K562 (cell line): ENCODE results near the gene TAS1R3. TPM values are rescaled to one million over a fixed set of nuclear protein-coding genes. Genes with fewer than 3 reads are reported as not detected.

ENCODE experiments used
- BACH1 ChIP-seq: fragments of 200-800 bp; sonication (Bioruptor generic); IDR thresholded peaks from 2 replicates; pipeline ENCODE4 v1.6.1; 2016; ENCODE audit warnings: missing genetic modification characterization, missing compliant biosample characterization
- FOXP1 ChIP-seq: sonication (generic); formaldehyde crosslinking; IDR thresholded peaks from 2 replicates; pipeline ENCODE4 v1.8.0; 2022; ENCODE audit warnings: mild to moderate bottlenecking, missing genetic modification reagents
- HSF4 ChIP-seq: fragments of 250-450 bp; sonication (Bioruptor Pico); IDR thresholded peaks from 2 replicates; pipeline ENCODE4 v2.1.2; 2022; ENCODE audit warnings: mild to moderate bottlenecking, moderate library complexity, borderline replicate concordance
- JUND ChIP-seq, 2 experiments: IDR thresholded peaks; 2 replicates in 1 of 2; 3 replicates in 1 of 2; pipeline ENCODE4 v1.6.1; 2011; ENCODE audit warnings: borderline replicate concordance in 2 of 2, low read depth in 2 of 2, low read length in 2 of 2, improper control_type of control experiment in 1 of 2, missing biosample characterization in 1 of 2, missing genetic modification characterization in 1 of 2, missing genetic modification reagents in 1 of 2
- NFATC3 ChIP-seq: fragments of 450-650 bp; IDR thresholded peaks from 2 replicates; pipeline ENCODE4 v1.6.1; 2017; ENCODE audit warnings: mild to moderate bottlenecking
- POLR2H ChIP-seq: IDR thresholded peaks from 2 replicates; pipeline ENCODE4 v1.6.1; 2016; ENCODE audit warnings: missing genetic modification characterization, low read depth, mild to moderate bottlenecking, control low read depth, missing compliant biosample characterization, moderate library complexity
- RBM34 ChIP-seq: fragments of 200-400 bp; formaldehyde crosslinking; IDR thresholded peaks from 2 replicates; pipeline ENCODE4 v1.6.1; 2018; ENCODE audit warnings: low read length, borderline replicate concordance; ENCODE audit not compliant: insufficient read depth
- SMC3 ChIP-seq: conservative IDR thresholded peaks from 2 replicates; pipeline ENCODE4 v1.6.1; 2011; ENCODE audit warnings: low read depth, low read length, improper control_type of control experiment; ENCODE audit not compliant: insufficient read depth
- SRF ChIP-seq, 2 experiments: fragments of 250-450, 450-650 bp in 1 of 2; sonication (Bioruptor Pico) in 1 of 2; sonication (generic) in 1 of 2; formaldehyde crosslinking; IDR thresholded peaks; 2 replicates each; pipeline versions ENCODE4 v1.5.0 to v1.5.1; 2020 to 2022; ENCODE audit warnings: mild to moderate bottlenecking in 1 of 2, missing genetic modification reagents in 1 of 2
- STAG1 ChIP-seq: sonication (generic); formaldehyde crosslinking; IDR thresholded peaks from 2 replicates; pipeline ENCODE4 v1.5.0; 2020; ENCODE audit warnings: missing genetic modification reagents, borderline replicate concordance
- TEAD1 ChIP-seq, 2 experiments: fragments of 450-650 bp in 1 of 2; sonication (generic) in 1 of 2; formaldehyde crosslinking; IDR thresholded peaks; 2 replicates each; pipeline versions ENCODE4 v1.4.0 to v1.8.0; 2020 to 2022; ENCODE audit warnings: mild to moderate bottlenecking in 2 of 2, missing genetic modification reagents in 1 of 2
- TEAD4 ChIP-seq, 2 experiments: sonication (generic) in 1 of 2; formaldehyde crosslinking in 1 of 2; IDR thresholded peaks; 2 replicates each; pipeline versions ENCODE4 v1.6.1 to v1.8.0; 2012 to 2022; ENCODE audit warnings: borderline replicate concordance in 1 of 2, inconsistent platforms in 1 of 2, low read length in 1 of 2, mild to moderate bottlenecking in 1 of 2, missing genetic modification reagents in 1 of 2
- XRCC3 ChIP-seq: fragments of 450-650 bp; IDR thresholded peaks from 2 replicates; pipeline ENCODE4 v1.6.1; 2017; ENCODE audit warnings: mild to moderate bottlenecking, moderate library complexity
- ZNF263 ChIP-seq: sonication (generic); formaldehyde crosslinking; IDR thresholded peaks from 2 replicates; pipeline ENCODE4 v1.8.0; 2022; ENCODE audit warnings: mild to moderate bottlenecking, missing genetic modification reagents, borderline replicate concordance
- ZNF41 ChIP-seq: fragments of 250-450 bp; sonication (Bioruptor Pico); conservative IDR thresholded peaks from 2 replicates; pipeline ENCODE4 v1.4.0; 2020; ENCODE audit warnings: mild to moderate bottlenecking
- ZNF785 ChIP-seq: fragments of 250-450 bp; sonication (Bioruptor Pico); IDR thresholded peaks from 2 replicates; pipeline ENCODE4 v1.4.0; 2020; ENCODE audit warnings: mild to moderate bottlenecking
- polyA plus RNA-seq, 8 experiments: library from polyadenylated mRNA; depleted of rRNA in 4 of 8; stranded (reverse) in 5 of 8; unstranded in 3 of 8; fragments of >200 nt; fragmentation: Nextera tagmentation in 2 of 8; fragmentation: Illumina TruSeq in 1 of 8; extraction: Ambion mirVana in 2 of 8; extraction: Trizol in 1 of 8; gene quantifications; 2 replicates each; pipeline versions ENCODE4 v1.2.1 to v1.2.3, GENCODE V29; 2011 to 2014; ENCODE audit warnings: inconsistent platforms in 1 of 8, missing spikeins in 1 of 8
- total RNA-seq, 7 experiments: library from RNA; depleted of rRNA in 6 of 7; stranded (reverse); fragments of >200 nt in 6 of 7; fragmentation: Illumina TruSeq in 2 of 7; extraction: Trizol in 2 of 7; gene quantifications; 2 replicates each; pipeline versions ENCODE4 v1.2.1 to v1.2.3, GENCODE V29; 2011 to 2021; ENCODE audit warnings: low replicate concordance in 1 of 7
- TF ChIP-seq, protein P1 (sequence below): fragments of 450-650 bp; formaldehyde crosslinking; IDR thresholded peaks from 2 replicates; pipeline ENCODE4 v1.4.0; 2020; ENCODE audit warnings: mild to moderate bottlenecking, moderate library complexity
- TF ChIP-seq, protein P2 (sequence below): fragments of 250-450 bp; sonication (Bioruptor Pico); IDR thresholded peaks from 2 replicates; pipeline ENCODE4 v1.8.0; 2022; ENCODE audit warnings: inconsistent platforms, mild to moderate bottlenecking, moderate library complexity, borderline replicate concordance
- TF ChIP-seq, protein P3 (sequence below): sonication (generic); formaldehyde crosslinking; IDR thresholded peaks from 2 replicates; pipeline ENCODE4 v1.8.0; 2022; ENCODE audit warnings: mild to moderate bottlenecking, missing genetic modification reagents
- TF ChIP-seq, protein P4 (sequence below): sonication (generic); formaldehyde crosslinking; IDR thresholded peaks from 2 replicates; pipeline ENCODE4 v1.9.0; 2022; ENCODE audit warnings: mild to moderate bottlenecking, missing genetic modification reagents

The TAS1R3 gene
- total and polyA plus RNA-seq, 9 of the 15 experiments (the other 6 are each of a cell fraction or from before 2014, with no cell fraction given), result 0.07 to 0.13 TPM; not detected in 7

DNA sequence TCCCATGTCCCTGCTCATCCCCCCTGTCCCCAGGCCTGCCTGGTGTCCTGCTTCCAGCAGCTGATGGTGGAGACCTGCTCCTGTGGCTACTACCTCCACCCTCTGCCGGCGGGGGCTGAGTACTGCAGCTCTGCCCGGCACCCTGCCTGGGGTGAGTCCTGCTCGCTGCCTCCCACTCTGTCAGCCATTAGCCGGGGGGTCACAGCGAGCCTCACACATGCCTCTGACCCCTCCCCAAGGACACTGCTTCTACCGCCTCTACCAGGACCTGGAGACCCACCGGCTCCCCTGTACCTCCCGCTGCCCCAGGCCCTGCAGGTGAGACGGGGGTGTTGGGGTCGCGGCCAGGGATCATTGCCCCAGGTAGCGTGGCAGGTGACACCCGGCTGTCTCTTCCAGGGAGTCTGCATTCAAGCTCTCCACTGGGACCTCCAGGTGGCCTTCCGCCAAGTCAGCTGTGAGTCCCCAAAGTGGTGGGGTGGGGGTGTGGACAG lies 40.8 kb upstream of the TAS1R3 start (continued):
- TF ChIP-seq, protein P1, sequence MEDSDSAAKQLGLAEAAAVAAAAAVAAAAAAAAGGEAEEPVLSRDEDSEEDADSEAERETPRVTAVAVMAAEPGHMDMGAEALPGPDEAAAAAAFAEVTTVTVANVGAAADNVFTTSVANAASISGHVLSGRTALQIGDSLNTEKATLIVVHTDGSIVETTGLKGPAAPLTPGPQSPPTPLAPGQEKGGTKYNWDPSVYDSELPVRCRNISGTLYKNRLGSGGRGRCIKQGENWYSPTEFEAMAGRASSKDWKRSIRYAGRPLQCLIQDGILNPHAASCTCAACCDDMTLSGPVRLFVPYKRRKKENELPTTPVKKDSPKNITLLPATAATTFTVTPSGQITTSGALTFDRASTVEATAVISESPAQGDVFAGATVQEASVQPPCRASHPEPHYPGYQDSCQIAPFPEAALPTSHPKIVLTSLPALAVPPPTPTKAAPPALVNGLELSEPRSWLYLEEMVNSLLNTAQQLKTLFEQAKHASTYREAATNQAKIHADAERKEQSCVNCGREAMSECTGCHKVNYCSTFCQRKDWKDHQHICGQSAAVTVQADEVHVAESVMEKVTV, result 0 out of 2 replicates have a peak, but pooled peaks have one; percentile 16
- TF ChIP-seq, protein P2, sequence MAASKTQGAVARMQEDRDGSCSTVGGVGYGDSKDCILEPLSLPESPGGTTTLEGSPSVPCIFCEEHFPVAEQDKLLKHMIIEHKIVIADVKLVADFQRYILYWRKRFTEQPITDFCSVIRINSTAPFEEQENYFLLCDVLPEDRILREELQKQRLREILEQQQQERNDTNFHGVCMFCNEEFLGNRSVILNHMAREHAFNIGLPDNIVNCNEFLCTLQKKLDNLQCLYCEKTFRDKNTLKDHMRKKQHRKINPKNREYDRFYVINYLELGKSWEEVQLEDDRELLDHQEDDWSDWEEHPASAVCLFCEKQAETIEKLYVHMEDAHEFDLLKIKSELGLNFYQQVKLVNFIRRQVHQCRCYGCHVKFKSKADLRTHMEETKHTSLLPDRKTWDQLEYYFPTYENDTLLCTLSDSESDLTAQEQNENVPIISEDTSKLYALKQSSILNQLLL (CRISPR knock-in tag), result no peak
- no peak for TF ChIP-seq HSF4 (CRISPR knock-in tag)
- TF ChIP-seq JUND (IDR thresholded peaks at IDR 0.05; ENCODE audit: borderline replicate concordance, low read depth, low read length), result peak; percentile 29; the same call in 1 of the 2 replicates
- TF ChIP-seq JUND (tag; IDR thresholded peaks at IDR 0.05; ENCODE audit: borderline replicate concordance, low read depth, low read length), result no peak
- no peak for TF ChIP-seq NFATC3
- TF ChIP-seq TEAD1 (CRISPR knock-in tag; IDR thresholded peaks at IDR 0.05), result peak in 1 of 2 experiments; percentile 56; a peak in 1 of 4 replicates
- TF ChIP-seq, protein P3, sequence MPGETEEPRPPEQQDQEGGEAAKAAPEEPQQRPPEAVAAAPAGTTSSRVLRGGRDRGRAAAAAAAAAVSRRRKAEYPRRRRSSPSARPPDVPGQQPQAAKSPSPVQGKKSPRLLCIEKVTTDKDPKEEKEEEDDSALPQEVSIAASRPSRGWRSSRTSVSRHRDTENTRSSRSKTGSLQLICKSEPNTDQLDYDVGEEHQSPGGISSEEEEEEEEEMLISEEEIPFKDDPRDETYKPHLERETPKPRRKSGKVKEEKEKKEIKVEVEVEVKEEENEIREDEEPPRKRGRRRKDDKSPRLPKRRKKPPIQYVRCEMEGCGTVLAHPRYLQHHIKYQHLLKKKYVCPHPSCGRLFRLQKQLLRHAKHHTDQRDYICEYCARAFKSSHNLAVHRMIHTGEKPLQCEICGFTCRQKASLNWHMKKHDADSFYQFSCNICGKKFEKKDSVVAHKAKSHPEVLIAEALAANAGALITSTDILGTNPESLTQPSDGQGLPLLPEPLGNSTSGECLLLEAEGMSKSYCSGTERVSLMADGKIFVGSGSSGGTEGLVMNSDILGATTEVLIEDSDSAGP, result no peak
- no peak for TF ChIP-seq XRCC3
- no peak for TF ChIP-seq BACH1 (tag)
- no peak for TF ChIP-seq ZNF785
- TF ChIP-seq TEAD4 (IDR thresholded peaks at IDR 0.05; ENCODE audit: low read length), result no peak
- TF ChIP-seq TEAD4 (CRISPR knock-in tag; IDR thresholded peaks at IDR 0.05; ENCODE audit: borderline replicate concordance), result peak; percentile 77; the same call in 1 of the 2 replicates
- TF ChIP-seq ZNF263 (CRISPR knock-in tag), result 0 out of 2 replicates have a peak, but pooled peaks have one; percentile 20
- peak in 1 of 2 experiments; percentile 57; a peak in 1 of 4 replicates for TF ChIP-seq SRF (CRISPR knock-in tag; IDR thresholded peaks at IDR 0.05)
- TF ChIP-seq RBM34, result no peak
- TF ChIP-seq STAG1 (CRISPR knock-in tag), result peak; percentile 65; the same call in 1 of the 2 replicates
- TF ChIP-seq, protein P4, sequence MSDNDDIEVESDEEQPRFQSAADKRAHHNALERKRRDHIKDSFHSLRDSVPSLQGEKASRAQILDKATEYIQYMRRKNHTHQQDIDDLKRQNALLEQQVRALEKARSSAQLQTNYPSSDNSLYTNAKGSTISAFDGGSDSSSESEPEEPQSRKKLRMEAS, result peak; percentile 47; the same call in 1 of the 2 replicates
- no peak for TF ChIP-seq POLR2H
- TF ChIP-seq ZNF41 (CRISPR knock-in tag), result no peak
- TF ChIP-seq FOXP1, result 0 out of 2 replicates have a peak, but pooled peaks have one; percentile 66
- peak; percentile 71 for TF ChIP-seq SMC3
